ENCODE measurements around the gene ZAP70.

The ZAP70 gene

GRCh38 chr2:97719362-97720155, 6.2 kb downstream of the ZAP70 start:
- Mint-ChIP-seq H3K27me3 (no peaks in the 10 kb centered on the region), H3K4me1 (peaks cover 89% of the 10 kb centered on the region), H3K9me3 (no peaks in the 10 kb centered on the region), H3K27ac (peak overlapping the region; percentile 2 to 95), H3K4me3 (peak overlapping the region; percentile 92 to 98)
- ATAC-seq (no peak), DNase-seq (no peak)

- Mint-ChIP-seq H3K4me3 (peak overlapping the region; percentile 58 to 92), H3K4me1 (peaks cover 89% of the 10 kb centered on the region), H3K27ac (peak overlapping the region; percentile 19 to 92), H3K9me3 (no peaks in the 10 kb centered on the region), H3K27me3 (no peaks in the 10 kb centered on the region)
- ATAC-seq (no peak), DNase-seq (no peak)
Observed at GRCh38 chr2:97720746-97721145, 7.4 kb downstream of the ZAP70 start.

DNA sequence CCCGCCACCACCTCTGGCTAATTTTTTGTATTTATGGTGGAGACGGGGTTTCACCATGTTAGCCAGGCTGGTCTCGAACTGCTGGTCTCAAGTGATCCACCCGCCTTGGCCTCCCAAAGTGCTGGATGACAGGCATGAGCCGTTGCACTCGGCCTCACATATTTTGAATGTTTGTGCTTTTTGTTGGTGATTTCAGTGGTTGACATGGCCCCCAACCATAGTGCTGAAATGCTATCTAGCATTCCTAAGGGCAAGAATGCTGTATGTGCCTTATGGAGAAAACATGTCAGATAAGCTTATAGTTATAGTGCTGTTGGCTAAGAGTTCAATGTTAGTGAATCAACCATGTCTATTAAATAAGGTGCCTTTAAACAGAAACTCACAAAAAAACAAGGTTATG, 8.9 kb downstream of the ZAP70 start:
- DNase-seq: no peak
- Mint-ChIP-seq H3K4me3 (peak overlapping the region in 1 of 2 donors; percentile 9), H3K27ac (no peak overlapping the region), H3K9me3 (peaks cover 0 to 10% of the 10 kb centered on the region in 2 donors), H3K4me1 (peaks cover 89% of the 10 kb centered on the region), H3K27me3 (no peaks in the 10 kb centered on the region)
- ATAC-seq: no peak

DNA sequence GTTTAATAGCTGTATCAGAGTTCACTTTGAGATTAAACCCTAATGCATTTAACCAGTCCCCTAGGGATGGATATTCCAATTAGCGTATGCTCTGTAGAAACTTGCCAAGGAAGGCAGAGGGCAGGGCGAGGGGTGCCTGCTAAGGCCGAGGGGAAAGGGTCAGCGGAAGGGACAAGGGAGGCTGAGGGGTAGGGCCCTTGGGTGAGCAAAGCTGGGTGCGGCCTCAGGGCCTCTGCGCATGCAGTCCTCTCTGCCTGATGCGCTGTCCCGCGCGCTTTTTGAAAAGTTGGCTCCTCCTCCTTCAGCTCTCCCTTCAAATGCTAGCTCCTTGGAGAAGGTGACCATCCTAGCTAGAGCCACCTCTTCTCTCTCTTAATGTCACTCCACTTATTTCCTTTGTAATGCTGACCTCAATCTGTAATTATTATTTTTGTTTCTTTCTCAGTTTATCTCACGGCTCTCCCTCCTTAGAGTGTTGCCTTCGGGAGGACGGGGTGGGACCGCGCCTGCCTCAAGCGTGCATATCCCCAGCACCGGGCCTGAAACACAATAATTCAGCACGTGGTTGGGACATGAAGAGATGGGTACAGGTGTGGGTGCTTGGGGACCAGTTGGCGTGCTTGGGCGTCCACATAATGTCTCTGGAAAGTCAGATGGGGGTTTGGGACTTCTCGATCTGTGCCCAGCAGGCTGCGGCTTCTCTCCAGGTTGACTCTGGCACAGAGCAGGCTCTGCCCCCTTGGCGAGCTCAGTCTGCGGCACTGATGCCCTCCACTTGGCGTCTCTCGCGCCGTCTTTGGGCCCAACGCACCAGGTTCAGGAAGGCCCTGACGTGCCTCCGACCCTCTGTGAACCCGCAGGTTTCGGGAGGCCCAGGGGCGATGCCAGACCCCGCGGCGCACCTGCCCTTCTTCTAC, 10.0 kb downstream of the ZAP70 start:
- Mint-ChIP-seq H3K4me1 (peaks cover 89% of the 10 kb centered on the region), H3K27ac (peak overlapping the region in 1 of 2 donors; percentile 85), H3K4me3 (no peak overlapping the region), H3K9me3 (peaks cover 0 to 21% of the 10 kb centered on the region in 2 donors), H3K27me3 (no peaks in the 10 kb centered on the region)
- DNase-seq: no peak
- ATAC-seq: no peak

- peaks cover 2 to 21% of the 10 kb centered on the region in 2 donors for H3K9me3 Mint-ChIP-seq
- H3K4me1 Mint-ChIP-seq: peaks cover 89% of the 10 kb centered on the region
- H3K27ac Mint-ChIP-seq: peak overlapping the region in 1 of 2 donors; percentile 7
- no peak for DNase-seq
- no peak overlapping the region for H3K4me3 Mint-ChIP-seq
- no peak for ATAC-seq
- H3K27me3 Mint-ChIP-seq: no peaks in the 10 kb centered on the region
Observed at GRCh38 chr2:97724073-97724410, 10.7 kb downstream of the ZAP70 start.

- Mint-ChIP-seq H3K27ac (peak overlapping the region in 1 of 2 donors; percentile 7), H3K27me3 (no peaks in the 10 kb centered on the region), H3K4me3 (no peak overlapping the region), H3K4me1 (peaks cover 85% of the 10 kb centered on the region), H3K9me3 (peaks cover 4 to 21% of the 10 kb centered on the region in 2 donors)
- DNase-seq (no peak), ATAC-seq (no peak)
Observed at GRCh38 chr2:97724501-97724900, 11.1 kb downstream of the ZAP70 start.

DNA sequence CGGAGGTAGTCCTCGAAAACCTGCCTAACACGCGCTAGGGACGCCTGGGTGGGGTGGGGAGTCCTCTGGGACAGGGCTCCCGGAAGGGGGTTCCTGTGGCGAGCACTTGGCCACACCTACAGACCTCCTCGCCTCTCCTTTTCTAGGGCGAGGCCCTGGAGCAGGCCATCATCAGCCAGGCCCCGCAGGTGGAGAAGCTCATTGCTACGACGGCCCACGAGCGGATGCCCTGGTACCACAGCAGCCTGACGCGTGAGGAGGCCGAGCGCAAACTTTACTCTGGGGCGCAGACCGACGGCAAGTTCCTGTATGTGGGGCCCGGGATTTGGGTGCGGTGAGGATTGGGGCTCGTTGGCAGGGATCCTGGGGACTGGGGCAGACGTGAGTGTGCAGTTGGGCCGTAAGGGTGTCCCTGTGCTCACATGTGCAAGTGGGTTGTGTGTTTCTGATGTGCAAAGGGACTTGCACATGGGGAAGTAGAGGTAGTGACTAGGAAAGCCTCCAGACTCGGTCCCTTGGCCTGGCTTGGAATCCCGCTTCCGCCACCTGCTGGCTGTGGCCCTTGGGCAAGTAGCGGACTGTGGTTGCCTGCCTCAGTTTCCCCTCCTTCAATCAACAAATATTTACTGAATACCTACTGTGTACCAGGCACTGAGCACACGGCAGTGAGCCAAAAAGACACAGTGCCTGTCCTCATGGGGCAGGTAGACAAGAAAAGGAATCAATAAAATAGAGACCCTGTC, 11.7 kb downstream of the ZAP70 start:
- Mint-ChIP-seq H3K9me3 (peaks cover 4 to 23% of the 10 kb centered on the region in 2 donors), H3K27ac (peak overlapping the region in 1 of 2 donors; percentile 19), H3K4me3 (no peak overlapping the region), H3K4me1 (peaks cover 79% of the 10 kb centered on the region), H3K27me3 (no peaks in the 10 kb centered on the region)
- ATAC-seq (no peak), DNase-seq (no peak)

GRCh38 chr2:97726261-97727064, 13.1 kb downstream of the ZAP70 start:
- peaks cover 73% of the 10 kb centered on the region for H3K4me1 Mint-ChIP-seq
- ATAC-seq: no peak

GRCh38 chr2:97727296-97727695, 13.9 kb downstream of the ZAP70 start:
- H3K4me1 Mint-ChIP-seq: peaks cover 78% of the 10 kb centered on the region

More at GRCh38 chr2:97726261-97727064, 13.1 kb downstream of the ZAP70 start:
- Mint-ChIP-seq H3K27me3 (no peaks in the 10 kb centered on the region), H3K27ac (peak overlapping the region; percentile 60 to 90), H3K9me3 (peaks cover 4 to 27% of the 10 kb centered on the region in 2 donors), H3K4me3 (no peak overlapping the region)
- no peak for DNase-seq

DNA sequence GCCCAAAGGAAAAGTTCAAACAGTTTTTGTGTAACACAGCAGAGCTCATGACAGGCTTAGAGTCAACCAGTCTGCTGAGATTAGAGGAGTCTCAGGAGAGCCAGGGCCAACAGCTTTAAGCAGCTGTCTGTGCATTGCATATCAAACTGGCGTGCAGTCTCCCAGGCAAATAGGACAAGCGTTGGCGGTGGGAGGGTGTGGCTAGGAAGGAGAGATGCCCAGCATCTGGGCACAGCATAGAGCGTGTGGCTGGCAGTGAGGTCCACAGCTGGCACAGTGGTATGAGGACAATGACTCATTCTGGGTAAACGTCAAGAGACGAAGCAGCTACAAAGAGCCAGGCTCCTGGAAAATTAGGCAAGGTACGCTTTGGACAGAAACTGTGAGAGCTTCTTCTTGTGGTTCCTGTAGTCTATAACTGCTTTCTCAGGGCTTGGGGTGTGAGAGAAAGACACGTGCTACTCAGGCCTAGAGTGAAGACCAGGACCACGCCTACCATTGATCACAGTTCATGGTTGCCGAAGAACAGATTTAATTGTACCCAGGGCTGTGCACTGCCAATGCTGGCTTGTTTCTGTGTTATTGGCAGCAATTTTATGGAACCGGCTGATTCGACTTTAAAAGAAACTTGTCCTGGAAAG, 14.8 kb downstream of the ZAP70 start:
- H3K4me3 Mint-ChIP-seq: peak overlapping the region; percentile 7 to 14
- H3K9me3 Mint-ChIP-seq: peaks cover 4 to 27% of the 10 kb centered on the region in 2 donors
- H3K4me1 Mint-ChIP-seq: peaks cover 75% of the 10 kb centered on the region
- H3K27ac Mint-ChIP-seq: peak overlapping the region; percentile 74 to 90
- DNase-seq: peak in 1 of 2 donors; percentile 53
- H3K27me3 Mint-ChIP-seq: no peaks in the 10 kb centered on the region
- peak; percentile 89 for ATAC-seq

More at GRCh38 chr2:97727296-97727695, 13.9 kb downstream of the ZAP70 start:
- peaks cover 4 to 27% of the 10 kb centered on the region in 2 donors for H3K9me3 Mint-ChIP-seq
- H3K27ac Mint-ChIP-seq: peak overlapping the region; percentile 74 to 90
- no peak for DNase-seq
- peak overlapping the region; percentile 7 to 14 for H3K4me3 Mint-ChIP-seq
- peak; percentile 19 for ATAC-seq
- H3K27me3 Mint-ChIP-seq: no peaks in the 10 kb centered on the region

GRCh38 chr2:97730245-97730644, 16.9 kb downstream of the ZAP70 start:
- Mint-ChIP-seq H3K9me3 (peaks cover 4 to 27% of the 10 kb centered on the region in 2 donors), H3K4me3 (no peak overlapping the region), H3K27me3 (no peaks in the 10 kb centered on the region), H3K27ac (peak overlapping the region in 1 of 2 donors; percentile 48), H3K4me1 (peaks cover 56% of the 10 kb centered on the region)
- ATAC-seq (no peak), DNase-seq (no peak)

- ATAC-seq (no peak), DNase-seq (no peak)
- Mint-ChIP-seq H3K9me3 (peaks cover 4 to 25% of the 10 kb centered on the region in 2 donors), H3K4me1 (peaks cover 44% of the 10 kb centered on the region), H3K27ac (peak overlapping the region; percentile 62 to 87), H3K4me3 (no peak overlapping the region), H3K27me3 (no peaks in the 10 kb centered on the region)
Observed at GRCh38 chr2:97731274-97732020, 18.1 kb downstream of the ZAP70 start.

GRCh38 chr2:97732436-97733340, 19.3 kb downstream of the ZAP70 start:
- Mint-ChIP-seq H3K4me1 (peaks cover 32% of the 10 kb centered on the region), H3K9me3 (peaks cover 4 to 13% of the 10 kb centered on the region in 2 donors), H3K27ac (no peak overlapping the region), H3K27me3 (no peaks in the 10 kb centered on the region), H3K4me3 (no peak overlapping the region)
- DNase-seq (no peak), ATAC-seq (no peak)
